H54 (cell line): ENCODE measurements around the gene RNASE4.

Source experiments
- DNase-seq: peaks from one replicate; pipeline ENCODE4 v3.0.0; 2011; ENCODE audit warnings: low spot score, mixed read lengths; ENCODE audit not compliant: insufficient read length
- FAIRE-seq: peaks from 3 replicates; lab custom pipeline; 2011; peaks lifted over from hg19 to GRCh38; lab: Jason Lieb, UNC
- POLR2A ChIP-seq: IDR thresholded peaks from 2 replicates; pipeline ENCODE4 v1.6.1; 2011; ENCODE audit warnings: low read depth, mild to moderate bottlenecking, low read length

RNASE4 gene

DNA sequence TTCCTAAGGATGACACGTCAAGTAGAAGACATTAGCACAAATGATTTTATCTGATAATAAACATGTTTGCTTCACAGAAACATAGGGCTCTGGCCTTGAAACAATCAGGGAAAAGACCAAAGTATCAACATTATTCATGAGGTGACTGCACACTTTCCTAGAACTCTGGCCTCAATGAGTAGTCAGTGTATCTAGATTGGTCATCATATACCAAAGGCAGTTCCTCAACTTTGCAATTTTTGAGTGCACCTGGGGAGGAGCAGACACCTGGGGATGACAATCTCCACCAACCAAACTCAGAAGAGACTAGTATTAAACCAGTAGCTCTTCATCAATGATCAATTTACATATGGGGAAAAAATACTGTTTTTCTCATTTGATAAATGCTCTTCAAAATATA, 65.8 kb downstream of the RNASE4 start:
- FAIRE-seq (no peak), DNase-seq (no peak)
- TF ChIP-seq POLR2A = no peak
